Body of pancreas (tissue), 4 donors: Measurements from ENCODE around the gene FOXP1.

ENCODE experiments used
- POLR2A ChIP-seq, 3 donors: fragments of 450-650 bp; IDR thresholded peaks; one replicate each; pipeline ENCODE4 v1.6.1; 2016; ENCODE audit warnings: antibody characterized with exemption in 3 of 3, mild to moderate bottlenecking in 2 of 3
- TF ChIP-seq, protein P1 (sequence below), 7 experiments: fragments of 450-650 bp in 4 of 7; fragments of 200-600 bp in 3 of 7; sonication (generic) in 3 of 7; IDR thresholded peaks; one replicate each; pipeline ENCODE4 v1.5.1; 2016 to 2019; ENCODE audit warnings: antibody characterized with exemption in 7 of 7

DNA sequence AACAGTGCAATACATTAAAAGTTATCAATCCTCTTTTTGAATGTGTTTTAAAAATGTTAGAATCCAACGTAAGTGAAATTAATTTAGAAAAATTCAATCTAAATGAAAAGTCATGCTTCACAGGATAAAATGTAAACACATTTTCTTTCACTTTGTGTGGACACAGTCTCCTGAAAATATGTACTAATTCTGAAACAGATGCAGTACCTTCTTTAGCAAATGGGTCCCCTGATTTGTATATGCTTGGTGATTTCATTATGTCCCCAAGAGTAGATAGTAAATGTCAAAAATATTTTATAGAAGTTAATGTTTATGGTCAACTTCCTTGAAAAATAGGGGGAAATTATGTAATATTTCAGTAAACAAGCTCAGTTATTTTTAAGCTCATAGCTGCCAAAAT, 28.9 kb downstream of the FOXP1 start:
- TF ChIP-seq, protein P1, sequence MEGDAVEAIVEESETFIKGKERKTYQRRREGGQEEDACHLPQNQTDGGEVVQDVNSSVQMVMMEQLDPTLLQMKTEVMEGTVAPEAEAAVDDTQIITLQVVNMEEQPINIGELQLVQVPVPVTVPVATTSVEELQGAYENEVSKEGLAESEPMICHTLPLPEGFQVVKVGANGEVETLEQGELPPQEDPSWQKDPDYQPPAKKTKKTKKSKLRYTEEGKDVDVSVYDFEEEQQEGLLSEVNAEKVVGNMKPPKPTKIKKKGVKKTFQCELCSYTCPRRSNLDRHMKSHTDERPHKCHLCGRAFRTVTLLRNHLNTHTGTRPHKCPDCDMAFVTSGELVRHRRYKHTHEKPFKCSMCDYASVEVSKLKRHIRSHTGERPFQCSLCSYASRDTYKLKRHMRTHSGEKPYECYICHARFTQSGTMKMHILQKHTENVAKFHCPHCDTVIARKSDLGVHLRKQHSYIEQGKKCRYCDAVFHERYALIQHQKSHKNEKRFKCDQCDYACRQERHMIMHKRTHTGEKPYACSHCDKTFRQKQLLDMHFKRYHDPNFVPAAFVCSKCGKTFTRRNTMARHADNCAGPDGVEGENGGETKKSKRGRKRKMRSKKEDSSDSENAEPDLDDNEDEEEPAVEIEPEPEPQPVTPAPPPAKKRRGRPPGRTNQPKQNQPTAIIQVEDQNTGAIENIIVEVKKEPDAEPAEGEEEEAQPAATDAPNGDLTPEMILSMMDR (IDR thresholded peaks at IDR 0.05) = no peak
- no peak for TF ChIP-seq POLR2A (IDR thresholded peaks at IDR 0.05)
